SK-N-SH treated with all-trans-retinoic acid at 6 μM for 48 hours (cell line): ENCODE measurements around the gene TFPI.
A peak's percentile ranks its signal among the peaks of the same experiment; 100 is the strongest.

Source experiments
- ISL1 ChIP-seq: fragments of 250-450 bp; sonication (Bioruptor Pico); IDR thresholded peaks from 2 replicates; pipeline ENCODE4 v2.1.2; 2022; ENCODE audit warnings: mild to moderate bottlenecking, moderate library complexity
- OSR1 ChIP-seq: fragments of 250-450 bp; sonication (Bioruptor Pico); IDR thresholded peaks from 2 replicates; pipeline ENCODE4 v1.8.0; 2022; ENCODE audit warnings: moderate library complexity, mild to moderate bottlenecking, inconsistent platforms
- PATZ1 ChIP-seq: fragments of 250-450 bp; sonication (Bioruptor Pico); IDR thresholded peaks from 2 replicates; pipeline ENCODE4 v1.8.0; 2020; ENCODE audit warnings: mild to moderate bottlenecking, moderate library complexity, borderline replicate concordance
- RARB ChIP-seq: fragments of 250-450 bp; sonication (Bioruptor Pico); IDR thresholded peaks from 2 replicates; pipeline ENCODE4 v1.8.0; 2021; ENCODE audit warnings: mild to moderate bottlenecking, moderate library complexity
- TOX ChIP-seq: fragments of 250-450 bp; sonication (Bioruptor Pico); IDR thresholded peaks from 2 replicates; pipeline ENCODE4 v1.8.0; 2021; ENCODE audit warnings: mild to moderate bottlenecking, moderate library complexity, borderline replicate concordance
- TSHZ2 ChIP-seq: fragments of 250-450 bp; sonication (Bioruptor Pico); IDR thresholded peaks from 2 replicates; pipeline ENCODE4 v1.5.0; 2020; ENCODE audit warnings: mild to moderate bottlenecking, moderate library complexity
- ZFP30 ChIP-seq: fragments of 450-650 bp; formaldehyde crosslinking; IDR thresholded peaks from 2 replicates; pipeline ENCODE4 v1.5.0; 2022; ENCODE audit warnings: mild to moderate bottlenecking, moderate library complexity

GRCh38 chr2:187504312-187504921, 49.8 kb downstream of the TFPI start:
- no peak for TF ChIP-seq TOX (CRISPR knock-in tag)
- no peak for TF ChIP-seq ISL1 (CRISPR knock-in tag)
- no peak for TF ChIP-seq PATZ1 (CRISPR knock-in tag)
- TF ChIP-seq RARB = no peak
- 0 out of 2 replicates have a peak, but pooled peaks have one; percentile 17 for TF ChIP-seq TSHZ2
- TF ChIP-seq OSR1 (CRISPR knock-in tag) = no peak
- TF ChIP-seq ZFP30 (CRISPR knock-in tag) = no peak
